Mesenchymal stem cell (in vitro differentiated cells and primary cell): ENCODE results near the gene OR2V1.
"Not testable (repeated sequence)": the region's sequence is repeated elsewhere in the genome, so short reads cannot be mapped to it uniquely, and the experiment has no call there.

ENCODE experiments used
- DNase-seq: peaks from one replicate; pipeline ENCODE4 v3.0.0-alpha.2; 2013
- H2AFZ ChIP-seq: one replicate; pipeline ENCODE4 v1.6.1; 2013; ENCODE audit warnings: low read depth, mild to moderate bottlenecking, control low read depth, inconsistent platforms, low read length, moderate library complexity
- H2AK5ac ChIP-seq: 2 replicates; pipeline ENCODE4 v1.6.1; 2013; ENCODE audit warnings: low read length, moderate library complexity, mild to moderate bottlenecking, inconsistent platforms; ENCODE audit not compliant: severe bottlenecking
- H2BK120ac ChIP-seq: one replicate; pipeline ENCODE4 v1.6.1; 2013; ENCODE audit warnings: low read depth, mild to moderate bottlenecking, inconsistent platforms, low read length, moderate library complexity
- H2BK12ac ChIP-seq, 2 experiments: one replicate each; pipeline ENCODE4 v1.6.1; 2013; ENCODE audit warnings: inconsistent platforms in 2 of 2, low read length in 2 of 2, mild to moderate bottlenecking in 2 of 2, moderate library complexity in 2 of 2, control low read depth in 1 of 2
- H2BK15ac ChIP-seq: one replicate; pipeline ENCODE4 v1.6.1; 2013; ENCODE audit warnings: mild to moderate bottlenecking, low read depth, inconsistent platforms; ENCODE audit not compliant: poor library complexity, severe bottlenecking
- H2BK5ac ChIP-seq: 2 replicates; pipeline ENCODE4 v1.6.1; 2013; ENCODE audit warnings: low read depth, mild to moderate bottlenecking, low read length, control low read depth, inconsistent platforms; ENCODE audit not compliant: poor library complexity, severe bottlenecking
- H3K14ac ChIP-seq, 2 experiments: one replicate each; pipeline ENCODE4 v1.6.1; 2013; ENCODE audit warnings: inconsistent platforms in 2 of 2, low read length in 2 of 2, control low read depth in 1 of 2, mild to moderate bottlenecking in 1 of 2, moderate library complexity in 1 of 2
- H3K18ac ChIP-seq, 2 experiments: one replicate each; pipeline ENCODE4 v1.6.1; 2013; ENCODE audit warnings: inconsistent platforms in 2 of 2, low read length in 2 of 2, control low read depth in 1 of 2, low read depth in 1 of 2, mild to moderate bottlenecking in 1 of 2
- H3K23ac ChIP-seq, 2 experiments: one replicate each; pipeline ENCODE4 v1.6.1; 2013; ENCODE audit warnings: inconsistent platforms in 2 of 2, low read length in 2 of 2, mild to moderate bottlenecking in 2 of 2, moderate library complexity in 2 of 2, control low read depth in 1 of 2
- H3K27ac ChIP-seq: 2 replicates; pipeline ENCODE4 v1.5.1; 2013; ENCODE audit warnings: mild to moderate bottlenecking, moderate library complexity, low read length, control low read depth, inconsistent platforms; ENCODE audit not compliant: poor library complexity, severe bottlenecking
- H3K27me3 ChIP-seq, 2 experiments: 2 replicates each; pipeline versions ENCODE4 v1.6.1 to v1.7.0; 2013; ENCODE audit warnings: low read length in 2 of 2, mild to moderate bottlenecking in 2 of 2, moderate library complexity in 2 of 2, control low read depth in 1 of 2, inconsistent platforms in 1 of 2; ENCODE audit not compliant: control insufficient read depth in 1 of 2, insufficient read depth in 1 of 2
- H3K36me3 ChIP-seq, 2 experiments: 2 replicates each; pipeline versions ENCODE4 v1.6.1 to v1.7.0; 2013; ENCODE audit warnings: low read length in 2 of 2, control low read depth in 1 of 2, inconsistent platforms in 1 of 2, low read depth in 1 of 2, mild to moderate bottlenecking in 1 of 2; ENCODE audit not compliant: insufficient read depth in 2 of 2, control insufficient read depth in 1 of 2
- H3K4ac ChIP-seq, 2 experiments: one replicate each; pipeline ENCODE4 v1.6.1; 2013; ENCODE audit warnings: inconsistent platforms in 2 of 2, low read length in 2 of 2, mild to moderate bottlenecking in 2 of 2, moderate library complexity in 2 of 2, control low read depth in 1 of 2, low read depth in 1 of 2
- H3K4me1 ChIP-seq: 2 replicates; pipeline ENCODE4 v1.6.1; 2013; ENCODE audit warnings: low read depth, low read length, control low read depth; ENCODE audit not compliant: control insufficient read depth, insufficient read depth
- H3K4me2 ChIP-seq: 2 replicates; pipeline ENCODE4 v1.6.1; 2013; ENCODE audit warnings: low read length, mild to moderate bottlenecking, inconsistent platforms; ENCODE audit not compliant: poor library complexity, severe bottlenecking
- H3K4me3 ChIP-seq, 2 experiments: 2 replicates each; pipeline versions ENCODE4 v1.5.1 to v1.7.0; 2013; ENCODE audit warnings: low read length in 2 of 2, mild to moderate bottlenecking in 2 of 2, control low read depth in 1 of 2, low read depth in 1 of 2; ENCODE audit not compliant: insufficient read depth in 1 of 2
- H3K79me1 ChIP-seq: replicated peaks from 2 replicates; pipeline ENCODE4 v1.6.1; 2013; ENCODE audit warnings: mild to moderate bottlenecking, control low read depth, low read length, inconsistent platforms; ENCODE audit not compliant: poor library complexity, severe bottlenecking
- H3K9ac ChIP-seq: 2 replicates; pipeline ENCODE4 v1.7.0; 2013; ENCODE audit warnings: mild to moderate bottlenecking, low read length, moderate library complexity
- H3K9me3 ChIP-seq: 2 replicates; pipeline ENCODE4 v1.7.0; 2013; ENCODE audit warnings: mild to moderate bottlenecking, low read length; ENCODE audit not compliant: control insufficient read depth
- H4K8ac ChIP-seq: one replicate; pipeline ENCODE4 v1.6.1; 2013; ENCODE audit warnings: inconsistent platforms, mild to moderate bottlenecking, low read length, moderate library complexity
- H4K91ac ChIP-seq: one replicate; pipeline ENCODE4 v1.6.1; 2013; ENCODE audit warnings: mild to moderate bottlenecking, low read length, inconsistent platforms
- WGBS: methylation state at CpG from one replicate; pipeline ENCODE4 v1.1.7; 2013; ENCODE audit warnings: mixed read lengths; 5-methylcytosine and 5-hydroxymethylcytosine counted together

OR2V1 gene

GRCh38 chr5:181170237-181170825, 39.4 kb upstream of the OR2V1 start:
- H4K8ac ChIP-seq, result no peak overlapping the region
- H2BK5ac ChIP-seq, result no peak overlapping the region
- peaks cover 5 to 16% of the 10 kb centered on the region in 2 experiments for H3K27me3 ChIP-seq
- no peak overlapping the region for H3K4ac ChIP-seq
- peak overlapping the region; percentile 52 for H3K27ac ChIP-seq
- H2BK12ac ChIP-seq, result no peak overlapping the region
- no peak for DNase-seq
- H4K91ac ChIP-seq, result no peak overlapping the region
- no peak overlapping the region for H3K23ac ChIP-seq
- H3K18ac ChIP-seq, result peak overlapping the region in 1 of 2 experiments; percentile 3
- no peaks in the 10 kb centered on the region for H3K36me3 ChIP-seq
- no peak overlapping the region for H2BK15ac ChIP-seq
- no peaks in the 10 kb centered on the region for H3K9me3 ChIP-seq
- 14% methylated on average over 33 of the region's 33 CpGs for WGBS
- no peak overlapping the region for H3K9ac ChIP-seq
- H3K79me1 ChIP-seq, result no peaks in the 10 kb centered on the region
- no peak overlapping the region for H2AK5ac ChIP-seq
- peak overlapping the region; percentile 31 to 73 for H3K4me3 ChIP-seq
- peak overlapping the region in 1 of 2 experiments; percentile 0 for H3K14ac ChIP-seq
- H3K4me2 ChIP-seq, result peak overlapping the region; percentile 51
- no peak overlapping the region for H2BK120ac ChIP-seq
- no peak overlapping the region for H2AFZ ChIP-seq
- peaks cover 24% of the 10 kb centered on the region for H3K4me1 ChIP-seq

GRCh38 chr5:181169459-181170236, 38.7 kb upstream of the OR2V1 start:
- not testable (repeated sequence) for H2AFZ ChIP-seq, H4K91ac ChIP-seq, H3K9ac ChIP-seq, H3K4ac ChIP-seq, H2AK5ac ChIP-seq, H2BK15ac ChIP-seq, H2BK120ac ChIP-seq, H2BK5ac ChIP-seq, H3K79me1 ChIP-seq, H3K23ac ChIP-seq, H3K9me3 ChIP-seq, H3K36me3 ChIP-seq, H2BK12ac ChIP-seq
- peak overlapping the region; percentile 51 for H3K4me2 ChIP-seq
- WGBS, result under 1% methylated on average over 47 of the region's 50 CpGs
- H4K8ac ChIP-seq, result peak overlapping the region; percentile 19
- H3K4me3 ChIP-seq, result peak overlapping the region; percentile 31 to 73
- peak; percentile 78 for DNase-seq
- H3K27ac ChIP-seq, result peak overlapping the region; percentile 52
- peak overlapping the region in 1 of 2 experiments; percentile 0 for H3K14ac ChIP-seq
- peaks cover 5 to 16% of the 10 kb centered on the region in 2 experiments for H3K27me3 ChIP-seq
- peaks cover 24% of the 10 kb centered on the region for H3K4me1 ChIP-seq
- peak overlapping the region in 1 of 2 experiments; percentile 3 for H3K18ac ChIP-seq

- Histone ChIP-seq H2BK15ac (no peak overlapping the region), H3K9ac (peak overlapping the region; percentile 25), H4K8ac (no peak overlapping the region), H3K27ac (no peak overlapping the region), H2BK5ac (no peak overlapping the region), H3K4me1 (peaks cover 18% of the 10 kb centered on the region), H3K4me3 (peak overlapping the region in 1 of 2 experiments; percentile 10), H2AFZ (peak overlapping the region; percentile 68), H2BK120ac (no peak overlapping the region), H2BK12ac (no peak overlapping the region), H4K91ac (no peak overlapping the region), H3K4me2 (peak overlapping the region; percentile 22), H3K36me3 (no peaks in the 10 kb centered on the region), H3K4ac (no peak overlapping the region), H3K23ac (no peak overlapping the region), H2AK5ac (no peak overlapping the region), H3K79me1 (no peaks in the 10 kb centered on the region), H3K18ac (no peak overlapping the region), H3K27me3 (peaks cover 5 to 16% of the 10 kb centered on the region in 2 experiments), H3K9me3 (no peaks in the 10 kb centered on the region), H3K14ac (no peak overlapping the region)
- DNase-seq, result peak; percentile 26
- WGBS, result 19% methylated on average over 9 of the region's 14 CpGs
Measured at GRCh38 chr5:181168595-181169118, 37.7 kb upstream of the OR2V1 start.

- no peak overlapping the region for H4K8ac ChIP-seq
- H2BK12ac ChIP-seq, result no peak overlapping the region
- no peak overlapping the region for H2BK5ac ChIP-seq
- no peak overlapping the region for H3K18ac ChIP-seq
- H3K4me3 ChIP-seq, result peak overlapping the region in 1 of 2 experiments; percentile 10
- no peak overlapping the region for H4K91ac ChIP-seq
- no peak overlapping the region for H2AK5ac ChIP-seq
- no peak overlapping the region for H3K23ac ChIP-seq
- peaks cover 5 to 16% of the 10 kb centered on the region in 2 experiments for H3K27me3 ChIP-seq
- H3K9me3 ChIP-seq, result no peaks in the 10 kb centered on the region
- no peak overlapping the region for H3K4ac ChIP-seq
- no peak overlapping the region for H2BK15ac ChIP-seq
- peak overlapping the region; percentile 68 for H2AFZ ChIP-seq
- no peak overlapping the region for H3K4me2 ChIP-seq
- H3K14ac ChIP-seq, result no peak overlapping the region
- peaks cover 16% of the 10 kb centered on the region for H3K4me1 ChIP-seq
- H3K27ac ChIP-seq, result no peak overlapping the region
- H3K36me3 ChIP-seq, result no peaks in the 10 kb centered on the region
- peak overlapping the region; percentile 25 for H3K9ac ChIP-seq
- no peaks in the 10 kb centered on the region for H3K79me1 ChIP-seq
- WGBS, result 19% methylated on average over 10 of the region's 11 CpGs
- DNase-seq, result no peak
- H2BK120ac ChIP-seq, result no peak overlapping the region
Measured at GRCh38 chr5:181167814-181168488, 37.0 kb upstream of the OR2V1 start.
